Measurements from ENCODE around the gene PCDHGA6.
"Not testable (repeated sequence)": the region's sequence is repeated elsewhere in the genome, so short reads cannot be mapped to it uniquely, and the experiment has no call there.

The PCDHGA6 gene

GRCh38 chr5:141366016-141366896 is 7.4 kb upstream of the PCDHGA6 start:
- Histone ChIP-seq H3K4me3 (IDR thresholded peaks at IDR 0.05; ENCODE audit: insufficient read depth, low read depth, low read length) (no peak overlapping the region), H4K20me1 (ENCODE audit: insufficient read depth) (no peaks in the 10 kb centered on the region), H3K36me3 (ENCODE audit: insufficient read depth) (no peaks in the 10 kb centered on the region), H3K9ac (no peak overlapping the region), H3K4me1 (ENCODE audit: low read depth, poor library complexity, severe bottlenecking) (no peaks in the 10 kb centered on the region), H3K27ac (no peak overlapping the region), H3K79me2 (ENCODE audit: insufficient read depth, low read depth) (no peaks in the 10 kb centered on the region), H3K27me3 (ENCODE audit: insufficient read depth, low read depth) (no peaks in the 10 kb centered on the region), H3K4me2 (no peak overlapping the region), H2AFZ (ENCODE audit: low read depth) (no peak overlapping the region)
- no peak for TF ChIP-seq CTCF (conservative IDR thresholded peaks at IDR 0.05; ENCODE audit: low read depth, low read length)

GRCh38 chr5:141369994-141370848 is 3.5 kb upstream of the PCDHGA6 start, which contains the start of gene PCDHGB3:
Gene PCDHGB3 (plus strand): TSS chr5:141370242. CDS start chr5:141370395, 153 bp downstream.
- Histone ChIP-seq H3K27me3 (ENCODE audit: insufficient read depth, low read depth) (no peaks in the 10 kb centered on the region), H2AFZ (ENCODE audit: low read depth) (peak within 1 kb of the TSS; percentile 76), H3K4me1 (ENCODE audit: low read depth, poor library complexity, severe bottlenecking) (no peaks in the 10 kb centered on the region), H3K4me2 (peak within 1 kb of the TSS; percentile 33; the same call in 1 of the 2 replicates), H3K79me2 (ENCODE audit: insufficient read depth, low read depth) (no peaks in the 10 kb centered on the region), H3K36me3 (ENCODE audit: insufficient read depth) (no peaks in the 10 kb centered on the region), H3K27ac (no peak within 1 kb of the TSS), H3K9ac (no peak within 1 kb of the TSS), H4K20me1 (ENCODE audit: insufficient read depth) (no peaks in the 10 kb centered on the region), H3K4me3 (IDR thresholded peaks at IDR 0.05; ENCODE audit: insufficient read depth, low read depth, low read length) (no peak within 1 kb of the TSS)
- peak; percentile 37; the same call in 1 of the 2 replicates for TF ChIP-seq CTCF (conservative IDR thresholded peaks at IDR 0.05; ENCODE audit: low read depth, low read length)

GRCh38 chr5:141371572-141372475 is 1.9 kb upstream of the PCDHGA6 start:
- H2AFZ ChIP-seq (ENCODE audit: low read depth): no peak overlapping the region
- no peak for TF ChIP-seq CTCF (conservative IDR thresholded peaks at IDR 0.05; ENCODE audit: low read depth, low read length)
- no peak overlapping the region for H3K27ac ChIP-seq
- no peak overlapping the region for H3K9ac ChIP-seq
- no peaks in the 10 kb centered on the region for H4K20me1 ChIP-seq (ENCODE audit: insufficient read depth)
- no peaks in the 10 kb centered on the region for H3K27me3 ChIP-seq (ENCODE audit: insufficient read depth, low read depth)
- no peaks in the 10 kb centered on the region for H3K79me2 ChIP-seq (ENCODE audit: insufficient read depth, low read depth)
- H3K36me3 ChIP-seq (ENCODE audit: insufficient read depth): no peaks in the 10 kb centered on the region
- H3K4me2 ChIP-seq: no peak overlapping the region
- no peak overlapping the region for H3K4me3 ChIP-seq (IDR thresholded peaks at IDR 0.05; ENCODE audit: insufficient read depth, low read depth, low read length)
- H3K4me1 ChIP-seq (ENCODE audit: low read depth, poor library complexity, severe bottlenecking): no peaks in the 10 kb centered on the region

GRCh38 chr5:141374627-141375026 is 936 bp downstream of the PCDHGA6 start:
- Histone ChIP-seq H3K27ac (no peak overlapping the region), H2AFZ (ENCODE audit: low read depth) (no peak overlapping the region), H3K9ac (no peak overlapping the region), H4K20me1 (ENCODE audit: insufficient read depth) (no peaks in the 10 kb centered on the region), H3K27me3 (ENCODE audit: insufficient read depth, low read depth) (no peaks in the 10 kb centered on the region), H3K79me2 (ENCODE audit: insufficient read depth, low read depth) (no peaks in the 10 kb centered on the region), H3K4me3 (IDR thresholded peaks at IDR 0.05; ENCODE audit: insufficient read depth, low read depth, low read length) (no peak overlapping the region), H3K4me1 (ENCODE audit: low read depth, poor library complexity, severe bottlenecking) (no peaks in the 10 kb centered on the region), H3K4me2 (no peak overlapping the region), H3K36me3 (ENCODE audit: insufficient read depth) (no peaks in the 10 kb centered on the region)
- TF ChIP-seq CTCF (conservative IDR thresholded peaks at IDR 0.05; ENCODE audit: low read depth, low read length): no peak

- H3K36me3 ChIP-seq (ENCODE audit: insufficient read depth): not testable (repeated sequence)
Observed at GRCh38 chr5:141375444-141376155, 1.9 kb downstream of the PCDHGA6 start.

More at GRCh38 chr5:141375444-141376155, 1.9 kb downstream of the PCDHGA6 start:
- not testable (repeated sequence) for H3K27ac ChIP-seq; H3K4me2 ChIP-seq; H3K27me3 ChIP-seq (ENCODE audit: insufficient read depth, low read depth); H2AFZ ChIP-seq (ENCODE audit: low read depth); H3K79me2 ChIP-seq (ENCODE audit: insufficient read depth, low read depth); H4K20me1 ChIP-seq (ENCODE audit: insufficient read depth); H3K4me1 ChIP-seq (ENCODE audit: low read depth, poor library complexity, severe bottlenecking); H3K9ac ChIP-seq; H3K4me3 ChIP-seq (IDR thresholded peaks at IDR 0.05; ENCODE audit: insufficient read depth, low read depth, low read length)

Measured in KMS-11 (cell line).